Activated T-cell treated with anti-CD3 and anti-CD28 coated beads for 4 hours (primary cell): ENCODE data around the gene RSBN1L.
"Not testable (repeated sequence)": the region's sequence is repeated elsewhere in the genome, so short reads cannot be mapped to it uniquely, and the experiment has no call there.

ENCODE experiments used
- DNase-seq: peaks from one replicate; pipeline ENCODE4 v3.0.0-alpha.2; 2020

The RSBN1L gene

DNA sequence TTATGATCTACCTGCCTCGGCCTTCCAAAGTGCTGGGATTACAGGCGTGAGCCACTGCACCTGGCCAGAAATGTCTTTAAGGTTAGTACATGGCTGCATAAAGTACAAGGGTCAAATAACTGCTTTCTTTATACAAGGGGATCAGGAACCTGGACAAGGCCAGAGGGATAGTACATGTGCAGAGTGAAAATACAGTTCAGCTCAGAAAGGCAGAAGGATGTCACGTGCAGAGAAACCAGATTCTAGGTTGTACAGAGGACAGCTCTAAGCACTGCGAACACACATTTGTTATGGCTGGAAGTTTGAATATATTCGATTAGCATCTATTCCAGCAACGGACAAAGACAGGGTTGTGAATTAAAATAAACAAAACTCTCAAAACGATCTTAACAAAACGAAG lies 6.0 kb upstream of the RSBN1L start:
- no peak for DNase-seq

DNA sequence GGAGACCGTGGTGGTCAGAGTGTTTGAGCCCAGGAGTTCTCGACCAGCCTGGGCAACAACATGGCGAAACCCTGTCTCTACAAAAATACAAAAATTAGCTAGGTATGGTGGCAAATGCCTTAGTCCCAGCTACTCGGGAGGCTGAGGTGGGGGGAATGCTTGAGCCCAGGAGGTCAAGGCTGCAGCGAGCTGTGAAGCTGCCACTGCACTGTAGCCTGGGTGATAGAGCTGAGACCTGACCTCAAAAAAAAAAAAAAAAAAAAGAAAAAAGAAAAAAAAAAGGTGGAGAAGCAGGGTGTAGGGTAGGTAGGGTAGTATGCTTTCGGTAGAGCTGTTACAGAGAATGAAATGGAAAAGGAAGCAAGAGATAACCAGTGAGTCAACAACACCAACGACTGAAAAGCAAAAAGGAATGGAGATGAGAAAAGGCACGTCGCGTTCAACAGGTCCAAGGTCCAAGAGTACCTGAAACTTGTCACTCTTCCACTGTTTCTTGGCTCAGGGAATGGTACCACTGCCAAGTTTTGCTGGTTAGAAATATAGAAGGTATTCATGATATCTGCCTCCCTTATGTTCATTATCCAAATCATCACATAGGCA lies 4.3 kb upstream of the RSBN1L start:
- DNase-seq = no peak

DNA sequence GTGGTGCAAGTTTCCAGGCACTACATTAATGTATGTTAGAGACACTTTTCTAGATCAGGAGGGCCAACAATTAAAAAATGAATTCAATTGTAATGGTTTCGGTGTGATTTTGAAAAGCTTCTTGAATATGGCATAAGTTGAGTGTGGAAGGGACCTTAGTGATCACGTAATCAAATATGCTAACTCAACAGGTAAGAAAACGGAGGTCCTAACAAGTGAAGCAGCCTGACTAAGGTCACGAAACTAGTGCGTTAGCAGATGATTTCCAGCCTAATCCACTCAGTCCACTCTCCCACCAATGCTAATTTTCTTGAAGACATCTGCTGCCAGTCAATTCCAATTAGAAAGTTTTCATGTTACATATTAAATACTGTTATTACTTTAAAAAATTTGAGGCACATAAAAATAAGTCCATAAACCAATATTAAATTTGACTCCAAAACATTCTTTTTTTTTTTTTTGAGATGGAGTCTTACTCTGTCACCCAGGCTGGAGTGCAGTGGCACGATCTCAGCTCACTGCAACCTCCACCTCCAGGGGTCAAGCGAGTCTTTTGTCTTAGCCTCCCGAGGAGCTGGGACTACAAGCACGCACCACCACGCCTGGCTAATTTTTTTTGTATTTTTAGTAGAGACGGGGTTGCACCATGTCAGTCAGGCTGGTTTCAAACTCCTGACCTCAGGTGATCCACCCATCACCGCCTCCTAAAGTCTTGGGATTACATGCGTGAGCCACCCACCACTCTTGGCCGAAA lies 2.3 kb upstream of the RSBN1L start:
- no peak for DNase-seq

DNA sequence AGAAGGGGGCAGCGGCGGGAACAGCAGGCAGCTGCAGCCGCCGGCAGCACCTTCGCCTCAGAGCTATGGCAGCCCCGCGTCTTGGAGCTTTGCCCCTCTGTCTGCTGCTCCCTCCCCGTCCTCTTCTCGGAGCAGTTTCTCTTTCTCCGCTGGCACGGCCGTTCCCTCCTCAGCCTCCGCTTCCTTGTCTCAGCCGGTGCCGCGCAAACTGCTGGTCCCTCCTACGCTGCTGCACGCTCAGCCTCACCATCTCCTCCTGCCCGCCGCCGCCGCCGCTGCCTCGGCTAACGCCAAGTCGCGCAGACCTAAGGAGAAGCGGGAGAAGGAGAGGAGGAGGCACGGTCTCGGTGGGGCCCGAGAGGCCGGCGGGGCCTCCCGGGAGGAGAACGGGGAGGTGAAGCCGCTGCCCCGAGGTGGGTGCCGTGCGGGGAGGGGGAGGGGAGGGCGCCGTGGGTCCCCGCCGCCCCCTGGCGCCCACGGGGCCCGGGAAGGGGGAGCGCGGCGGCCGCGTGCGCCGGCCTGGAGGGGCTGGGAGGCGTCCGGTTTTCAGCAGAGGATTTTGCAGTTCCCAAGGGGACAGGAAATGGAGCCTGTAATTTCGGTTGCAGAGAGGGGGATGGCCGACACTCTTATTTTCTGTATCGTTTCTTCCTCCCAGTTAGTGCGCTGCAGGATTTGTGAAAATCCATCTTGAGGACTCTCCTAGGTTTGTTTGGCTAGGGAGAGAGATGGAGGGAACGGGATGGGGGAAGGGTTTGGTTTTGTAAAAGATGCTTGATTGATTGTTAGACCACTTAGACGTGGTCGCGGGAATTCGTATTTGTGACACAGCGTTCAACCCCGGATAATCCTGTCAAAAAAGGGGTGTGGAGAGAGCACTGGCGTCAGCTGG lies 630 bp downstream of the RSBN1L start:
- peak; percentile 50 for DNase-seq

DNA sequence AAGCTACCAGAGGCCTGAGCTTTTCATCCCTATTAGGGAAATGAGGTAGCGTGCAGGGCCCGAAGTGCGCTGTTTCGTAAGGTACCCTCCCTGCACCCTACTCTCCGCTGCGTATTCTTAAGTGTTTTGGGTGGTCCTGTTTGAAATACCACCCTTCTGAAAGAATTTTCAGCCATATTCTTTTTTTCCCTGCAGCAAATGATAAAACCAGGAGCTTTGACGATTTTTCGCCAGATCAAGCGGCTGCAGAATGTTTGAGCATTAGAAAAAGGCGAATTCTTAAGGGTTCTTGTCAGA lies 1.2 kb downstream of the RSBN1L start:
- DNase-seq = no peak

DNA sequence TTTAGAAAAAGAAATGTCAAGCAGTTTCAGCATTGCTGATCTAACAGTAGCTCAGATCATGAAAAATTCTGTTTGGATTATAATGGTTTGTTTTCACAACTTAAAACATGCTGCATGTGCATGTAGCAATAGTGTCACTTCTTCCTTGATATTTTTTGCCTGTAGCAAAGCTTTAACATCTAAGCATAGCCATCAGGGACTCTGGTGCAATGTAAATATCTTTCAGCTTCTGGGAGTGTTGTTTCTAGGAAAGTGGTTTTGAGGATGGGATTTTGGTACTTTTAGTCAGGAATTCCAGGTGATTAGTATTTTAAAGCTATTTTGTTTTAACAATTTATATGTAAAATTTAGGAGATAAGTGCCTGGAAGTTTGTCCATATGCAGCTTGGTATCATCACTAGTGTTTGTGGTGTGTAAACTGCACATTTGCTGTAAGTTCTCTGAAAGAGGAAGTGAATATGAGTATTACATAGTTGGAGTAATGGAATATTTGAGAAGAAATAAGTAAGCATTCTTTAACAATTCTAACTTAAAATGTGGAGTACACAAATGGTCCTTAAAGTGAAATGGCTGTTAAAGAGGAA lies 1.9 kb downstream of the RSBN1L start:
- DNase-seq = no peak

DNA sequence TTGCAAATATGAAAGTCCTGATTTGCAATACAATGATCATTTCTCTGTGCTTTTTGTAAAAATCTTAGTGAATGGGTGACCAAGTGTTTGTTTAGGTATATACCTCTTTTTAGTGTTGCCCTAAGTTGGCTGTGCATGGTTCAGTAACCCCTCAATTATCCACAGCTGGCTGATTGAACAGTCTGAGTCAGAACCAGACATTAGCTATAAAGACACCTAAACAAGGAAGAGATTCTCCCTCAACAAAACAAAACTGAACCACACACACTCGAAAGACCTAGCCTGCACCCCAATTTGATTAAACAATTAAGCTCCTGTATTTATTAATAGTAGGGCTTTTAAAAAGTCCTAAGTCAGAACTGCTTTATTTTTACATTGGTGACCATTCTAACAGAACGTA lies 2.8 kb downstream of the RSBN1L start:
- DNase-seq = no peak

DNA sequence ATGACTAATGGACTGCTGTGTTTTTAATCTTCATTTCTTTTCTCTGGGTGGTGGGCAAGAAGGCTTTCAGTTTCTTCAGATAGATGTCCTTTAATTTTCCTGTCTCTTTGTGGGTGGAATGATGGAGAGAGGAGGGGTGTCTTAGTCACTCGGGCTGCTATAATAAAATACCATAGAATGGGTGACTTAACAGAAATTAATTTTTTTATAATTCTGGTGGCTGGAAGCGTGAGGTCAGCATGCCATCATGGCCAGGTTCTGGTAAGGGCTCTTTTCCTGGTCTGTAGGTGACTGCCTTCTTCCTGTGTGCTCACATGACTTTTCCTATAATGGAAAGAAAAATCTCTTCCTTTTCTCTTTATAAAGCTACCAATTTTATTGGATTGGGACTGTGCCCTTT lies 6.3 kb downstream of the RSBN1L start:
- no peak for DNase-seq

DNA sequence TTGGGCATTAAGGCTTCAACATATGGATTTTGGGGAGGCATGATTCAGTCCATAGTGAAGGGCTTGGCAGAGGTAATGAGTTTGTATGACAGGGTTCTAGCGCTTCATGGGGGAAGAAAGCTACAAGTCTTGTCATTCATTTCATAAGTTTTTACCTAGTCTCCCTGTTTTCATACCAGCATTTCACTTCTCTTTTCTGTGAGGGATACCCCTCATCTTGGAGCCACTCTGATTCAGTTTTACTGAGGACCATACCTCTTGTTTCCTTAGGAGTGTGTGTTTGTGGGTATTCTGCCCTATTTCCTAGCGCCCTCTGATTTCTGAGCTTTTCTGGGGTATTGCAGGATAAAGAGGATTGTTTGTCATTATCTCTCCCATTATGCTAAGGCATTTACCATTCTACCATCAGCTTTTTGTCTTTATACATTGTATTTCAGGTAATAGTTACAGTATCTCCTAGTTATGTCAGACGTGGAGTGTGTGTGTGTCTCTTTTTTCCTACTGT lies 6.8 kb downstream of the RSBN1L start:
- DNase-seq = no peak

DNA sequence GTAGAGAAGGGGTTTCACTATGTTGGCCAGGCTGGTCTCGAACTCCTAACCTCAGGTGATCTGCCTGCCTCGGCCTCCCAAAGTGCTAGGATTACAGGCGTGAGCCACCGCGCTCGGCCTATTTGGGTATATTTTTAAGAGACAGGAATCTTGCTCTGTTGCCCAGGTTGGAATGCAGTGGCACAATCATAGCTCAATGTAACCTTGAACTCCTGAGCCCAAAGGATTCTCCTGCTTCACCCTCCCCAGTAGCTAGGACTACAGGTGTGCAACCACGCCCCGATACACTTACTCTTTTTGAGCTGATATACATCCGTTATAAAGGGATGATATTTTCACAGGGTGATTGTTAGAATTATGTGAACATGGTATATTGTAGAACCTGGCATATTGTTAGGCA lies 7.4 kb downstream of the RSBN1L start:
- not testable (repeated sequence) for DNase-seq

DNA sequence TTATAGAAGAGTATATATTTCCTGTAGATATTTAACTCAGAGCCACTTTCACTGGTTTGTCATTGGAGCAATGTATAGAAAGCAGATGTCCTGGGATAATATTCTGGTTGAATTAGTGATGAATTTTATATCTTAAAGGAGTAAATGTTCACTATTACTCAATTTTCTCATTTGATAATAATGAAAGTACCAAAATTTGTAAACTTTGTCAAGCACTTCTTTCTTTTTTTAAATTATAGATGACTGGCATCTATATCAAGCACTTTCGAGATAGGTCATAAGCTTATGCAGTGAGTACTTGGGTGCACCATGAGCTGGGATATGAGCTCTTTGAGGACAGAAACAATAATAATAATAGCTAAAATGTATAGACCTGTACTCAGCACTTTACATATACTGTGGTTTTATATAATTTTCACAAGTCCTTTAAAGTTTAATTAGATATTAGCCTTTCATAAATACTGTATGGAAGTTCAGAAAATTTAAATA lies 11.3 kb downstream of the RSBN1L start:
- DNase-seq = no peak

DNA sequence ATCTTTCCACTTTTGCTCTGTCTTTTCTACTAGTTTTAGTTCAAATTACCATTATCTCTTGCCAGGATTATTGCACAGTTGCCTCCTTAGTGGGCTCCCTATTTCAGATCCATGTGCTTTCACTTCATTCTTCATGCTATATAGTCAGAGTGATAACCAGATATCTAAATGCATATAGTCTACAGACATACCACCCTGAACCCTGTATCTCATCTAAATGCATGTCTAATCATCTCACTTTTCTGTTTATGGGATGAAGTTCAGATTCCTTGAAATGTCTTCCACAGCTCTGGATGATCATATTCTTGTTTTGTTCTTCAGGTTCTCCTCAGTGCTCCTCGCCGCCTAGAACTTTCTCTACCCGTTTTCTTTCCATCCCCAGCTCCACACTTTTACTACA lies 13.8 kb downstream of the RSBN1L start:
- no peak for DNase-seq

DNA sequence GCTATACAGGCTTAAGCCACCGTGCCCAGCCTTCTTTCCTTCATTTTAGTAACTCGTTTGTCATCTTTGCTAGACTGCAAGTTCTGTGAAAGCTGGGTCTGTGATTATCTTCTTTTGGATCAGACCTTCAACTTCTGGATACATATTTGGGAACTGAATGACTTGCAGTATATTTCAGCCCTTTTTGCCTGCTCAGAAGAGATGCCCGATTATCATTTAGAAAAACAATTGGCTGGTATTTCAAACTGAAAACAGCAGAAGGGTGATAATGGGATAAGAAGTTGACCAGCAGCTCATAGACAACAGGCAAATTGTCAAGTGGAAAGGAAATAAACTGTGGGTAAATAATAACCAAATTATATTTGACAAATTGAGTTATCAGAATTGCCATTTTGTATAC lies 14.6 kb downstream of the RSBN1L start:
- no peak for DNase-seq

DNA sequence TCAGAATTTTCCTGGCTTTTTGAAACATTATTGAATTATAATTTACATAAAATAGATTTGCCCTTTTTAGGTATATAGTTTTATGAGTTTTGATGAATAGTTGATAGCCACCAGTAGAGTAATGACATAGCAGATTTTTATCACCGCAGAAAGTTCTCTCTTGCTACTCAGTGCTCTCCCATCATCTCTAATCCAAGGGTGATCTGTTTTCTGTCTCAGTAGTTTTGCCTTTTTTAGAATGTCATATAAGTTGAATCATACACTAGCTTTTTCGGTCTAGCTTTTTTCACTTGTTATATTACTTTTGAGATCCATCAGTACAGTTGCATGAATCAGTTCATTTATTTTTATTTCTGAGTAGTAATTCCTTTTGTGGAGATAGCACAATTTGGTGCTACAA lies 17.9 kb downstream of the RSBN1L start:
- DNase-seq = no peak

DNA sequence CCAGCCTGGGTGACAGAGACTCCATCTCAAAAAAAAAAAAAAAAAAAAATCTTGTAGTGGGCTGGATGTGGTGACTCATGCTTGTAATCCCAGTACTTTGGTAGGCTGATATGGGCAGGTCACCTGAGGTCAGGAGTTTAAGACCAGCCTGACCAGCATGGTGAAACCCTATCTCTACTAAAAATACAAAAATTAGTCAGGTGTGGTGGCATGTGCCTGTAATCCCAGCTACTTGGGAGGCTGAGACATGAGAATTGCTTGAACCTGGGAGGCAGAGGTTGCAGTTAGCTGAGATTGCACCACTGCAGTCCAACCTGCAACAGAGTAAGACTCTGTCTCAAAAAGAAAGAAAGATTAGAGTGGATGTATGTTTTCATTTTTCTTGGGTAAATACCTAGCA lies 18.7 kb downstream of the RSBN1L start:
- not testable (repeated sequence) for DNase-seq

DNA sequence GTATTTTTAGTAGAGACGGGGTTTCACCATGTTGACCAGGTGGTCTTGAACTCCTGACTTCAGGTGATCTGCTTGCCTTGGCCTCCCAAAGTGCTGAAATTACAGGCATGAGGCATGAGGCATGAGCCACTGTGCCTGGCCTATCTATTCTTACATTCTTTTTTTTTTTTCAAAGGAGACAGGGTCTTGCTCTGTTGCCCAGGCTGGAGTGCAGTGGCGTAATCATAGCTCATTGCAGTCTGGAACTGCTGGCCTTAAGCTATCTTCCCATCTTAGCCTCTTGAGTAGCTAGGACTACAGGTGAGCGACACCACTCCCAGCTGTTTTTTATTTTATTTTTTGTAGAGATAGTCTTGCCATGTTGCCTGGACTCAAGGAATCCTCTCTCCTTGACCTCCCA lies 20.5 kb downstream of the RSBN1L start:
- no peak for DNase-seq

DNA sequence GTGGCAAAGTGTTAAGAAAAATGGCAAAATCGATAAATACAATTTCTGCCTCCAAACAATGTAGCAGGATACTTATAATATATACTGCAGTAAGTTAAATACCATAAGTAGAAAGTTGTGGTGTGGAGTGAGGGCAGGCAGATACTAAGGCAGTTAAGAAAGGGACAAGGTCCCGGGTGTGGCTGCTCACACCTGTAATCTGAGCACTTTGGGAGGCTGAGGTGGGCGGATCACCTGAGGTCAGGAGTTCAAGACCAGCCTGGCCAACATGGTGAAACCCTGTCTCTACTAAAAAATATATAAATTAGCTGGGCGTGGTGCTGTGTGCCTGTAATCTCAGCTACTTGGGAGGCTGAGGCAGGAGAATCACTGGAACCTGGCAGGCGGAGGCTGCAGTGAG lies 21.3 kb downstream of the RSBN1L start:
- not testable (repeated sequence) for DNase-seq

DNA sequence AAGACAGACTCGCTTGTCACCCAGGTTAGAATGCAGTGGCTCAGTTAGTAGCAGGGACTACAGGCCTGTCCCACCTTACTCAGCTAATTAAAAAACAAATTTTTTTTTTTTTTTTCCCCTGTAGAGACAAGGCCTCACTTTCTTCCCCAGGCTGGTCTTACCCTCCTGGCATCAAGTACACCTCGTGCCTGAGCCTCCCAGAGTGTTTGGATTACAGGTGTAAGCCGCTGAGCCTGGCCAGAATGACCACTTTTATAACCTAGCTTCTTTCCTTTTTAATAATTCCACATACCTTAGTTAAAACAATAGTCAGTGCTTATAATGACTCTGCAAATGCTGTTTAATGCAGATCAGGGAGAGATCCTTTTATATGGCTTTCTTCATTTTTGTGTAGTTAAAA lies 31.3 kb downstream of the RSBN1L start:
- no peak for DNase-seq

DNA sequence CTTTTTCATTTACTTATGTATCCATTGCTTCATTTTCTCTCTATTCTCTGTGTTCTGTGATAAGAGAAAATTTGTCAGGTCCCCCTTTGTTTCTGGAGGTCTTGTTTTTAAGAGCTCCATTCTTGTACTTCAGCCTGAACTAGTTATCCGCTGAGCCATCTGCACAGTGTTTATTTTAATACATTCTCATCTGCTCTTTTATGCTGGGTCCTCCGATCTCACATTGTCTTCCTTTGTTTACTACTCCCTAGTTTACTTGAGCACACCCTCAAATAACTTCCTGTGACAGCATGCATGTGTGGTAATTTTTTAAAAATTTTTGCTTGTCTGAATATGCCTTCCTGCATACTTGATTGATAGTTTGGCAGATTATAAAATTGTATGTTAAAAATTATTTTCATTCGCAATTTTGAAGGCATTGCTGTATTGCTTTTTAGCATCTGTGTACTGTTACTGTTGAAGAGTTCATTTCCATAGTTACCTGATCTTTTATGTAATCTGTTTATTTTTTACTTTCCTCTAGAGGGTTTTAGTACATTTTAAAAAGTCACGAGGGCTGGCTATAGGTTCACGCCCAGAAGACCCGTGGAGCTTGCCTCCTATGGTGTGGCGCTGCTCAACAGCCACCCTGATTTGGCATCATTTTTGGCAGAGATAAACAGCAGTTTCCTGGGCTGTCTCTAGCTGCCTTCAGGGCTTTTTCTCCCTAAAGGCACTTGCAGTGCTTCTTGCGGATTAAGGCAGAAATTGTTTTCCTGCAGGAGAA lies 31.9 kb downstream of the RSBN1L start:
- DNase-seq = no peak

DNA sequence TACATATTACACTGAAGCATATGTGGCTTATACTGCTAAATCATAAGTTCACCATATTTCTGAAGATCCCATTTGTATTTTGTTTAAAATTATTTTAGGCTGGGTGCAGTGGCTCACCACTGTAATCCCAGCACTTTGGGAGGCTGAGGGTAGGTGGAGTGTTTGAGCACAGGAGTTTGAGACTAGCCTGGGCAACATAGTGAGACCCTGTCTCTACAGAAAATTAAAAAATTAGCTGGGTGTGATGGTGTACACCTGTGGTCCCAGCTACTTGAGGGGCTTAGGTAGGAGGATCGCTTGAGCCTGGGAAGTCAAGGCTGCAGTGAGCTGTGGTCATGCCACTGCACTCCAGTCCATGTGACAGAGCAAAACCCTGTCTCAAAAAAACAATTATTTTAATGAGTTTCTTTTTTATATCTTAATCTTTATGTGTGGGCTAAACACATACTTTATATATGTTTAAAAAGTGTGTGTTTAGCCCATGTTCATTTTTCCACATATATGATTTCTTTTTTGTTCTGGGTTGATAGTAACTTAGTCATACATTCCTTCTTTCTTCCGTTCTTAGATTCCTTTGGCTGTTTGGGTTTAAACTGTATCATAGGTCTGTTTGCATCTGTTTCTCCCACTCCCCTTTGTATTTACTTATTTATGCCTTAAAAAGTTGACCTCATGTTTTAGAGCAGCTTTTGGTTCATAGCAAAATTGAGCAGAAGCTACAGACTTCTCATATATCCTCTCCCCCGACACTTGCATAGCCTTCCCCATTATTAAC lies 33.5 kb downstream of the RSBN1L start:
- no peak for DNase-seq

DNA sequence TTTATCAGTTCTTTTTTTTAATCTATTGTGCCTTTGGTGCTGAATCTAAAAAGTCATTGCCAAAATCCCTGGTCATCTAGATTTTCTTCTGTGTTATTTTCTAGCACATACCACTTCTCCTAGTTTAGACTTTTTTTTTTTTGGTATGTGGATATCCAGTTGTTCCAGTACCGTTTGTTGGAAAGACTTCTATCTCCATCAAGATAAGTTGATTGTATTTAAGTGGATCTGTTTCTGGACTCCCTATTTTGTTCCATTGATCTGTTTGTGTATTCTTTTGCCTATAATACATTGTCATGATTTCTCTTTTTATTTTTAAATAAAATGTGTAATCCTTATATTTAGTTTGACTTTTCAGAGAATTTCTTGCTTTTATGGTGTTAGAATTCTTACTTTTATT lies 35.5 kb downstream of the RSBN1L start:
- DNase-seq = no peak
